GM21360 (cell line): ENCODE results near the gene PDGFD.

Experiments used
- ATAC-seq: cut with Tn5 transposase; IDR thresholded peaks from one replicate; pipeline ENCODE4 v1.9.1; 2021; ENCODE audit warnings: mild to moderate bottlenecking, moderate library complexity; ENCODE audit not compliant: unreplicated experiment

Gene PDGFD

GRCh38 chr11:103963648-103964047 lies 200.3 kb downstream of the PDGFD start:
- ATAC-seq: no peak

GRCh38 chr11:103961010-103961409 lies 202.9 kb downstream of the PDGFD start:
- no peak for ATAC-seq

- ATAC-seq: no peak
Measured at GRCh38 chr11:103960108-103960507, 203.8 kb downstream of the PDGFD start.

- ATAC-seq: peak; percentile 98
Measured at GRCh38 chr11:103959279-103959942, 204.5 kb downstream of the PDGFD start.

GRCh38 chr11:103958475-103959215 lies 205.3 kb downstream of the PDGFD start:
- peak; percentile 44 for ATAC-seq

GRCh38 chr11:103953797-103954486 lies 210.0 kb downstream of the PDGFD start:
- ATAC-seq: no peak

- no peak for ATAC-seq
Measured at GRCh38 chr11:103949781-103950180, 214.2 kb downstream of the PDGFD start.

GRCh38 chr11:103948187-103948763 lies 215.7 kb downstream of the PDGFD start:
- no peak for ATAC-seq

- ATAC-seq: no peak
Measured at GRCh38 chr11:103947546-103947919, 216.4 kb downstream of the PDGFD start.

GRCh38 chr11:103946793-103947545 lies 217.0 kb downstream of the PDGFD start:
- ATAC-seq: no peak

- ATAC-seq: no peak
Measured at GRCh38 chr11:103944251-103944940, 219.6 kb downstream of the PDGFD start.

- no peak for ATAC-seq
Measured at GRCh38 chr11:103942646-103943045, 221.3 kb downstream of the PDGFD start.

GRCh38 chr11:103940551-103940950 lies 223.4 kb downstream of the PDGFD start:
- ATAC-seq: no peak

- ATAC-seq: no peak
Measured at GRCh38 chr11:103939694-103940093, 224.3 kb downstream of the PDGFD start.

- ATAC-seq: no peak
Measured at GRCh38 chr11:103936059-103936458, 227.9 kb downstream of the PDGFD start.

GRCh38 chr11:103935219-103935618 lies 228.7 kb downstream of the PDGFD start:
- no peak for ATAC-seq

GRCh38 chr11:103929170-103929903 lies 234.6 kb downstream of the PDGFD start:
- ATAC-seq: peak; percentile 94

GRCh38 chr11:103928802-103929161 lies 235.2 kb downstream of the PDGFD start:
- ATAC-seq: peak; percentile 10

GRCh38 chr11:103928040-103928801 lies 235.7 kb downstream of the PDGFD start:
- ATAC-seq: no peak
